WTC11 (cell line): ENCODE data around the gene SECISBP2L. TPM values are rescaled to one million over a fixed set of nuclear protein-coding genes. Genes with fewer than 3 reads are reported as not detected.
A peak's percentile ranks its signal among the peaks of the same experiment; 100 is the strongest.

ENCODE experiments used
- ATAC-seq: fragments of 200-7000 bp; cut with Tn5 transposase; 2 replicates; pipeline ENCODE4 v1.10.0; 2021; ENCODE audit warnings: mild to moderate bottlenecking, moderate library complexity
- CTCF ChIA-PET: fragments of 300-600 bp; sonication (Branson Sonifier 250); formaldehyde crosslinking; loops from one replicate; lab custom pipeline; 2021; ENCODE audit warnings: antibody characterized with exemption; lab: Charles Lee
- POLR2A ChIA-PET: fragments of 350-600 bp; sonication (Branson Sonifier 250); formaldehyde crosslinking; loops from one replicate; lab custom pipeline; 2021; ENCODE audit warnings: antibody characterized with exemption; lab: Charles Lee
- DNase-seq: peaks from one replicate; pipeline ENCODE4 v3.0.0; 2021; ENCODE audit warnings: low spot score
- H3K27ac Mint-ChIP-seq: 2 replicates; pipeline ENCODE4 v1.8.0; 2021; ENCODE audit warnings: mixed read lengths
- H3K27me3 Mint-ChIP-seq: 2 replicates; pipeline ENCODE4 v1.8.0; 2021; ENCODE audit warnings: low read depth, mild to moderate bottlenecking, moderate library complexity, mixed read lengths
- H3K36me3 Mint-ChIP-seq: 2 replicates; pipeline ENCODE4 v1.8.0; 2021; ENCODE audit warnings: mixed read lengths
- H3K4me1 Mint-ChIP-seq: 2 replicates; pipeline ENCODE4 v1.8.0; 2022; ENCODE audit warnings: mixed read lengths
- H3K4me3 Mint-ChIP-seq: 2 replicates; pipeline ENCODE4 v1.8.0; 2021; ENCODE audit warnings: mild to moderate bottlenecking, moderate library complexity, mixed read lengths
- H3K9me3 Mint-ChIP-seq: 2 replicates; pipeline ENCODE4 v1.8.0; 2021; ENCODE audit warnings: mixed read lengths
- CBFB ChIP-seq: sonication (generic); formaldehyde crosslinking; IDR thresholded peaks from 2 replicates; pipeline ENCODE4 v1.8.1; 2022; ENCODE audit warnings: mild to moderate bottlenecking, low read depth, missing genetic modification reagents
- ESRRA ChIP-seq: sonication (generic); formaldehyde crosslinking; IDR thresholded peaks from 2 replicates; pipeline ENCODE4 v1.8.1; 2022; ENCODE audit warnings: mild to moderate bottlenecking, missing genetic modification reagents, borderline replicate concordance
- GTF2I ChIP-seq: fragments of 250-450 bp; sonication (Bioruptor Pico); conservative IDR thresholded peaks from 2 replicates; pipeline ENCODE4 v1.4.0; 2021; ENCODE audit warnings: mild to moderate bottlenecking
- KAT7 ChIP-seq: sonication (generic); formaldehyde crosslinking; IDR thresholded peaks from 2 replicates; pipeline ENCODE4 v1.8.1; 2023; ENCODE audit warnings: missing genetic modification reagents, mild to moderate bottlenecking, borderline replicate concordance
- SP1 ChIP-seq: sonication (generic); formaldehyde crosslinking; conservative IDR thresholded peaks from 2 replicates; pipeline ENCODE4 v1.8.1; 2022; ENCODE audit warnings: missing genetic modification reagents
- ZNF317 ChIP-seq: sonication (generic); formaldehyde crosslinking; IDR thresholded peaks from 2 replicates; pipeline ENCODE4 v1.8.1; 2023; ENCODE audit warnings: low read depth, mild to moderate bottlenecking, moderate library complexity, missing genetic modification reagents, borderline replicate concordance
- total RNA-seq: library from RNA; stranded (reverse); gene quantifications from 3 replicates; pipeline ENCODE4 v1.2.3, GENCODE V29; 2021
- TF ChIP-seq, protein P1 (sequence below): sonication (generic); formaldehyde crosslinking; IDR thresholded peaks from 2 replicates; pipeline ENCODE4 v1.8.0; 2022; ENCODE audit warnings: missing genetic modification reagents
- TF ChIP-seq, protein P2 (sequence below): fragments of 250-450 bp; sonication (Bioruptor Pico); IDR thresholded peaks from 2 replicates; pipeline ENCODE4 v1.9.0; 2021; ENCODE audit warnings: mild to moderate bottlenecking
- TF ChIP-seq, protein P3 (sequence below): sonication (generic); formaldehyde crosslinking; IDR thresholded peaks from 2 replicates; pipeline ENCODE4 v1.8.0; 2022; ENCODE audit warnings: mild to moderate bottlenecking, missing genetic modification reagents
- TF ChIP-seq, protein P4 (sequence below): fragments of 250-450 bp; sonication (Bioruptor Pico); IDR thresholded peaks from 2 replicates; pipeline ENCODE4 v1.9.0; 2021; ENCODE audit warnings: moderate library complexity, mild to moderate bottlenecking, inconsistent platforms, borderline replicate concordance
- TF ChIP-seq, protein P5 (sequence below): sonication (generic); formaldehyde crosslinking; IDR thresholded peaks from 2 replicates; pipeline ENCODE4 v1.8.1; 2023; ENCODE audit warnings: mild to moderate bottlenecking, missing genetic modification reagents
- TF ChIP-seq, protein P6 (sequence below): sonication (generic); formaldehyde crosslinking; IDR thresholded peaks from 2 replicates; pipeline ENCODE4 v1.8.1; 2022; ENCODE audit warnings: mild to moderate bottlenecking, moderate library complexity, missing genetic modification reagents
- TF ChIP-seq, protein P7 (sequence below): sonication (generic); formaldehyde crosslinking; IDR thresholded peaks from 2 replicates; pipeline ENCODE4 v1.8.0; 2023; ENCODE audit warnings: missing genetic modification reagents
- TF ChIP-seq, protein P8 (sequence below): fragments of 250-450 bp; sonication (Bioruptor Pico); IDR thresholded peaks from 2 replicates; pipeline ENCODE4 v2.1.2; 2022; ENCODE audit warnings: mild to moderate bottlenecking, moderate library complexity

SECISBP2L gene
- total RNA-seq, 1 experiment from 2014 or later = 30.4 TPM

DNA sequence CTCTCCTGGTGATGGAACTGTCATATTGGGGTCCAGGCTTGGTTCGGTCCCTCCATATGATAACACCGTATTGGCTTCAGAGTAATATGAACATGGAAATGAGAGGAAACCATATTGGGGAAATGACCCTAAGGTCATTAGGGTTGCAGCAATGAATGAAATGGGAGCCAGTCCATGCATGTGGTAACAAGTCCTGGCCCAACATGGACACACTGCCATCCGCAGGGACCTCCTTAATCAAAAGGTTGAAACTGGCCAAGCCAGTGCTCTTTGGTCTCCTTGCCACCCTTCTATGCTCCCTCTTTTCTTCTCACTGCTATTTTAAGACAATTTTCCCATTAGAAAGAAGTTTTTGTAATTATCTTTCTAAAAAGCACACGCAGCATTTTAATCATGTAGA is 90.9 kb downstream of the SECISBP2L start (continued):
- TF ChIP-seq, protein P1, sequence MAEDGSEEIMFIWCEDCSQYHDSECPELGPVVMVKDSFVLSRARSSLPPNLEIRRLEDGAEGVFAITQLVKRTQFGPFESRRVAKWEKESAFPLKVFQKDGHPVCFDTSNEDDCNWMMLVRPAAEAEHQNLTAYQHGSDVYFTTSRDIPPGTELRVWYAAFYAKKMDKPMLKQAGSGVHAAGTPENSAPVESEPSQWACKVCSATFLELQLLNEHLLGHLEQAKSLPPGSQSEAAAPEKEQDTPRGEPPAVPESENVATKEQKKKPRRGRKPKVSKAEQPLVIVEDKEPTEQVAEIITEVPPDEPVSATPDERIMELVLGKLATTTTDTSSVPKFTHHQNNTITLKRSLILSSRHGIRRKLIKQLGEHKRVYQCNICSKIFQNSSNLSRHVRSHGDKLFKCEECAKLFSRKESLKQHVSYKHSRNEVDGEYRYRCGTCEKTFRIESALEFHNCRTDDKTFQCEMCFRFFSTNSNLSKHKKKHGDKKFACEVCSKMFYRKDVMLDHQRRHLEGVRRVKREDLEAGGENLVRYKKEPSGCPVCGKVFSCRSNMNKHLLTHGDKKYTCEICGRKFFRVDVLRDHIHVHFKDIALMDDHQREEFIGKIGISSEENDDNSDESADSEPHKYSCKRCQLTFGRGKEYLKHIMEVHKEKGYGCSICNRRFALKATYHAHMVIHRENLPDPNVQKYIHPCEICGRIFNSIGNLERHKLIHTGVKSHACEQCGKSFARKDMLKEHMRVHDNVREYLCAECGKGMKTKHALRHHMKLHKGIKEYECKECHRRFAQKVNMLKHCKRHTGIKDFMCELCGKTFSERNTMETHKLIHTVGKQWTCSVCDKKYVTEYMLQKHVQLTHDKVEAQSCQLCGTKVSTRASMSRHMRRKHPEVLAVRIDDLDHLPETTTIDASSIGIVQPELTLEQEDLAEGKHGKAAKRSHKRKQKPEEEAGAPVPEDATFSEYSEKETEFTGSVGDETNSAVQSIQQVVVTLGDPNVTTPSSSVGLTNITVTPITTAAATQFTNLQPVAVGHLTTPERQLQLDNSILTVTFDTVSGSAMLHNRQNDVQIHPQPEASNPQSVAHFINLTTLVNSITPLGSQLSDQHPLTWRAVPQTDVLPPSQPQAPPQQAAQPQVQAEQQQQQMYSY = no peak

DNA sequence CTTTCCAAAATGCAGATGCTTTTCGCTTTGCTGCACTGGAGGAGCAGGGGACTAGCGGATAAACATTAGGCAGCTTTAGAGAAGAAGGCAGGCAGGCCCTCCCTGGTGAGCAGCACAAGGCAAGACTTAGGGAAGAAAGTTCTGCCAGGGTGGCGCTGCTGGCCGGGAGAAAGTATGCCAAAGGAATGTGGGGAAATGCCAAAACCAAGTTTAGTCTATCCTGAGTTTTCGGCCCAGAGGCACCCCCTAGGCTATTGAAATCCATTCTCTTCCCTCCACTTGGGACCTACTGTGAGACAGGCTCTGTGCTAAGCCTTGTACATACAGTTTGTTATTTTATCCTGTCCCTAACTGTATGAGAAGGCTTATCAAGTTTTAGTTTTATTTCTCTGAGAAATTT is 91.7 kb downstream of the SECISBP2L start:
- H3K27ac Mint-ChIP-seq = 0 out of 2 replicates have a peak overlapping the region, but pooled peaks have one; percentile 82
- peaks cover 13% of the 10 kb centered on the region for H3K4me1 Mint-ChIP-seq
- POLR2A ChIA-PET = interaction anchor here (1.5 kb wide), 2 partner anchors 9 to 77 kb away, joined by 4 to 6 read pairs; partner anchors contain the start of genes EID1 and SHC4
- CTCF ChIA-PET = interaction anchor here (0.9 to 2.2 kb wide), 10 partner anchors 8 to 144 kb away, joined by 3 to 24 read pairs (median 4); partner anchors contain the start of genes CEP152, EID1 and SHC4
- peaks cover 7% of the 10 kb centered on the region for H3K9me3 Mint-ChIP-seq
- H3K27me3 Mint-ChIP-seq = no peaks in the 10 kb centered on the region
- no peak for TF ChIP-seq KAT7
- TF ChIP-seq SP1 (CRISPR knock-in tag) = no peak
- TF ChIP-seq, protein P2, sequence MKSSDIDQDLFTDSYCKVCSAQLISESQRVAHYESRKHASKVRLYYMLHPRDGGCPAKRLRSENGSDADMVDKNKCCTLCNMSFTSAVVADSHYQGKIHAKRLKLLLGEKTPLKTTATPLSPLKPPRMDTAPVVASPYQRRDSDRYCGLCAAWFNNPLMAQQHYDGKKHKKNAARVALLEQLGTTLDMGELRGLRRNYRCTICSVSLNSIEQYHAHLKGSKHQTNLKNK (CRISPR knock-in tag) = no peak
- TF ChIP-seq, protein P3, sequence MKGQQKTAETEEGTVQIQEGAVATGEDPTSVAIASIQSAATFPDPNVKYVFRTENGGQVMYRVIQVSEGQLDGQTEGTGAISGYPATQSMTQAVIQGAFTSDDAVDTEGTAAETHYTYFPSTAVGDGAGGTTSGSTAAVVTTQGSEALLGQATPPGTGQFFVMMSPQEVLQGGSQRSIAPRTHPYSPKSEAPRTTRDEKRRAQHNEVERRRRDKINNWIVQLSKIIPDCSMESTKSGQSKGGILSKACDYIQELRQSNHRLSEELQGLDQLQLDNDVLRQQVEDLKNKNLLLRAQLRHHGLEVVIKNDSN = no peak
- TF ChIP-seq, protein P1 = no peak
- no peak for TF ChIP-seq ESRRA (CRISPR knock-in tag)
- TF ChIP-seq GTF2I (CRISPR knock-in tag) = no peak
- no peak for TF ChIP-seq CBFB (CRISPR knock-in tag)
- TF ChIP-seq ZNF317 (CRISPR knock-in tag) = no peak
- ATAC-seq (peak; percentile 94), DNase-seq (peak; percentile 49)
- H3K4me3 Mint-ChIP-seq = no peak overlapping the region
- H3K36me3 Mint-ChIP-seq = no peaks in the 10 kb centered on the region

DNA sequence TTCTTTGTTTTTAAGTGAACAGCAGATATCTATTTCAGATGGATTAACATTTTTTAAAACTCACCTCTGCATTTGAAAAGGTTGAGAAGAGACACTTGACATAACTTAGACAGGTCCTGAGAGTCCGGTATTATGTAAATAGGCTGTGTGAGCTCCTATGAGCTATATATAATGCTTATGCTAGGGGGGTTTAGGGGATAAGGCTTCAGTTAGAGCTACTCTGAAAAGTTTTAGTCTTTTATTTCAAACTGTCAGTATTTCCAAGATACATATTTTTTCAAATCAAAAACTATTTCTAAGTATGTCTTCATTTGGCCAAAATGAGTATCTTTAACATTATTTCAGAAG is 99.4 kb downstream of the SECISBP2L start:
- H3K27me3 Mint-ChIP-seq = no peaks in the 10 kb centered on the region; the same call in 1 of the 2 replicates
- DNase-seq = no peak
- no peak overlapping the region for H3K4me3 Mint-ChIP-seq
- no peak overlapping the region for H3K27ac Mint-ChIP-seq
- ChIA-PET POLR2A (no interaction called here), CTCF (no interaction called here)
- H3K4me1 Mint-ChIP-seq = no peaks in the 10 kb centered on the region
- TF ChIP-seq, protein P4, sequence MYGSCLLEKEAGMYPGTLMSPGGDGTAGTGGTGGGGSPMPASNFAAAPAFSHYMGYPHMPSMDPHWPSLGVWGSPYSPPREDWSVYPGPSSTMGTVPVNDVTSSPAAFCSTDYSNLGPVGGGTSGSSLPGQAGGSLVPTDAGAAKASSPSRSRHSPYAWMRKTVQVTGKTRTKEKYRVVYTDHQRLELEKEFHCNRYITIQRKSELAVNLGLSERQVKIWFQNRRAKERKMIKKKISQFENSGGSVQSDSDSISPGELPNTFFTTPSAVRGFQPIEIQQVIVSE (CRISPR knock-in tag) = no peak
- no peak for TF ChIP-seq SP1 (CRISPR knock-in tag)
- TF ChIP-seq, protein P5, sequence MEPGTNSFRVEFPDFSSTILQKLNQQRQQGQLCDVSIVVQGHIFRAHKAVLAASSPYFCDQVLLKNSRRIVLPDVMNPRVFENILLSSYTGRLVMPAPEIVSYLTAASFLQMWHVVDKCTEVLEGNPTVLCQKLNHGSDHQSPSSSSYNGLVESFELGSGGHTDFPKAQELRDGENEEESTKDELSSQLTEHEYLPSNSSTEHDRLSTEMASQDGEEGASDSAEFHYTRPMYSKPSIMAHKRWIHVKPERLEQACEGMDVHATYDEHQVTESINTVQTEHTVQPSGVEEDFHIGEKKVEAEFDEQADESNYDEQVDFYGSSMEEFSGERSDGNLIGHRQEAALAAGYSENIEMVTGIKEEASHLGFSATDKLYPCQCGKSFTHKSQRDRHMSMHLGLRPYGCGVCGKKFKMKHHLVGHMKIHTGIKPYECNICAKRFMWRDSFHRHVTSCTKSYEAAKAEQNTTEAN (CRISPR knock-in tag) = no peak
- TF ChIP-seq, protein P2 (CRISPR knock-in tag) = no peak
- TF ChIP-seq, protein P6, sequence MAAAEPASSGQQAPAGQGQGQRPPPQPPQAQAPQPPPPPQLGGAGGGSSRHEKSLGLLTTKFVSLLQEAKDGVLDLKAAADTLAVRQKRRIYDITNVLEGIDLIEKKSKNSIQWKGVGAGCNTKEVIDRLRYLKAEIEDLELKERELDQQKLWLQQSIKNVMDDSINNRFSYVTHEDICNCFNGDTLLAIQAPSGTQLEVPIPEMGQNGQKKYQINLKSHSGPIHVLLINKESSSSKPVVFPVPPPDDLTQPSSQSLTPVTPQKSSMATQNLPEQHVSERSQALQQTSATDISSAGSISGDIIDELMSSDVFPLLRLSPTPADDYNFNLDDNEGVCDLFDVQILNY (CRISPR knock-in tag) = no peak
- TF ChIP-seq, protein P7, sequence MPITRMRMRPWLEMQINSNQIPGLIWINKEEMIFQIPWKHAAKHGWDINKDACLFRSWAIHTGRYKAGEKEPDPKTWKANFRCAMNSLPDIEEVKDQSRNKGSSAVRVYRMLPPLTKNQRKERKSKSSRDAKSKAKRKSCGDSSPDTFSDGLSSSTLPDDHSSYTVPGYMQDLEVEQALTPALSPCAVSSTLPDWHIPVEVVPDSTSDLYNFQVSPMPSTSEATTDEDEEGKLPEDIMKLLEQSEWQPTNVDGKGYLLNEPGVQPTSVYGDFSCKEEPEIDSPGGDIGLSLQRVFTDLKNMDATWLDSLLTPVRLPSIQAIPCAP = no peak
- TF ChIP-seq, protein P8, sequence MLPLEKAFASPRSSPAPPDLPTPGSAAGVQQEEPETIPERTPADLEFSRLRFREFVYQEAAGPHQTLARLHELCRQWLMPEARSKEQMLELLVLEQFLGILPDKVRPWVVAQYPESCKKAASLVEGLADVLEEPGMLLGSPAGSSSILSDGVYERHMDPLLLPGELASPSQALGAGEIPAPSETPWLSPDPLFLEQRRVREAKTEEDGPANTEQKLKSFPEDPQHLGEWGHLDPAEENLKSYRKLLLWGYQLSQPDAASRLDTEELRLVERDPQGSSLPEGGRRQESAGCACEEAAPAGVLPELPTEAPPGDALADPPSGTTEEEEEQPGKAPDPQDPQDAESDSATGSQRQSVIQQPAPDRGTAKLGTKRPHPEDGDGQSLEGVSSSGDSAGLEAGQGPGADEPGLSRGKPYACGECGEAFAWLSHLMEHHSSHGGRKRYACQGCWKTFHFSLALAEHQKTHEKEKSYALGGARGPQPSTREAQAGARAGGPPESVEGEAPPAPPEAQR (CRISPR knock-in tag) = no peak
- no peaks in the 10 kb centered on the region for H3K36me3 Mint-ChIP-seq
- ATAC-seq = no peak
- H3K9me3 Mint-ChIP-seq = no peaks in the 10 kb centered on the region
